Astrocyte of the spinal cord (primary cell): ENCODE data around the gene TREX2.

Source experiments
- DNase-seq: peaks from one replicate; pipeline ENCODE4 v3.0.0; 2011; ENCODE audit warnings: low read depth, low spot score
- H3K4me3 ChIP-seq: 2 replicates; pipeline ENCODE4 v1.5.1; 2011; ENCODE audit warnings: low read depth, mild to moderate bottlenecking, low read length, moderate library complexity
- CTCF ChIP-seq: IDR thresholded peaks from 2 replicates; pipeline ENCODE4 v1.5.1; 2012; ENCODE audit warnings: low read depth, mild to moderate bottlenecking, low read length, inconsistent platforms
- in situ Hi-C: cut with HindIII; loops from 2 replicates; pipeline ENCODE4 v1.10.0; 2017; ENCODE audit warnings: low sequenced_read_pairs

TREX2 gene

GRCh38 chrX:153476666-153477363 lies 31.0 kb upstream of the TREX2 start:
- DNase-seq, result peak; percentile 67
- TF ChIP-seq CTCF, result no peak
- in situ Hi-C loops, result no loop called here
- no peak overlapping the region for H3K4me3 ChIP-seq

DNA sequence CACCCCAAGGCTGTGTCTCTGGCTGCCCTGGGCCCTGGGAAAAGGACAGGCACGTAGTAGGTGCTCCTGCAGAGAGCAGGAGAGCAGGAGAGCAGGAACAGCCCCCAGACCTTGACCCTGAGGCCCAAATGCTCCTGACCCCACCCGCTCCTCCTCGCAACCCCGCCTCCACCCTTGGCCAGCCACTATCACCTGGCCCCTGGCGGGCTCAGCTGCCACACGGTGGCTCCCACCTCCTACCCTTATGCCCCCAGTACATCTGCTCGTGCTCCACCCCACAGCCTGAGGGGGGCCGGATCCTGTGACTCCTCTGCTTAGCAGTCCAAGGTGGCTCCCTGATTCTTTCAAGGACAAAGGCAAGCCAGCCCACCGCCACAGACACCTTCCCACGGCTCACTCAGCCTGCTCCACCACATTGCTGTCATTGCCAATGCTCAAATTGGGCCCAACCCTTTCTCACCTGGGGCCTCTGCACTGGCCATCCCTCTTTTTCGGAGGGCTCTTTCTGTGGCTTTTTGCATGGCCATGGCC lies 30.0 kb upstream of the TREX2 start:
- H3K4me3 ChIP-seq, result no peak overlapping the region
- no peak for TF ChIP-seq CTCF
- in situ Hi-C loops, result no loop called here
- DNase-seq, result no peak

DNA sequence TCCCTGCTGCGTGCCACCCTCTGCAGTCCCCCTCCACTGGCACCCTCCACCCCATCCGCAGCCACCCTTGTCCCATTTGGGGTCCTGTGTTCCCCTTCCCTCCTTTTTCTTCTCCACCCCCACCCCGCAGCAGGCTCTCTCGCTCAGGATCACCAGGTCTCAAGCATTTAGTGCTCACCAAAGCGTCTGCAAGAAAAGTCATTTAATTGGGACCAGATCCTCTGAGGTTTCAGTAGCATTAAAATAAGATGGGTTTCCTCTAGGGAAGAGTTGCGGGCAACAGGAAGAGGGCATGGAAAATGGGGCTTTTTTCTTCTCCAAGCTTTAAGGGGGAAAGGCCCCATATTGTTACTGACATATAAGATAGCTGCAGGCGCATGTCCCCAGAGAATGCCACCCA lies 29.4 kb upstream of the TREX2 start:
- no peak overlapping the region for H3K4me3 ChIP-seq
- in situ Hi-C loops, result no loop called here
- no peak for TF ChIP-seq CTCF
- DNase-seq, result no peak

- in situ Hi-C loops, result no loop called here
- H3K4me3 ChIP-seq, result no peak overlapping the region
- peak; percentile 63 for DNase-seq
- no peak for TF ChIP-seq CTCF
These were observed 28.9 kb upstream of the TREX2 start for GRCh38 chrX:153474718-153475117.

- H3K4me3 ChIP-seq, result no peak overlapping the region
- no peak for DNase-seq
- in situ Hi-C loops, result no loop called here
- TF ChIP-seq CTCF, result no peak
These were observed 28.4 kb upstream of the TREX2 start for GRCh38 chrX:153474266-153474665.

- H3K4me3 ChIP-seq, result no peak overlapping the region
- TF ChIP-seq CTCF, result no peak
- no peak for DNase-seq
- in situ Hi-C loops, result no loop called here
These were observed 27.3 kb upstream of the TREX2 start for GRCh38 chrX:153473126-153473525.
